Lower lobe of right lung (tissue), 2 donors: ENCODE data around the gene PTER. TPM values are rescaled to one million over a fixed set of nuclear protein-coding genes. Genes with fewer than 3 reads are reported as not detected.

ENCODE experiments used
- ATAC-seq, 2 donors: fragments of 200-7000 bp; cut with Tn5 transposase; one replicate each; pipeline ENCODE4 v1.9.1; 2020 to 2022; ENCODE audit warnings: mild to moderate bottlenecking in 2 of 2, moderate library complexity in 2 of 2
- DNase-seq: peaks from one replicate; pipeline ENCODE4 v3.0.0-alpha.2; 2020
- H3K27ac ChIP-seq: fragments of 200-600 bp; one replicate; pipeline ENCODE4 v1.8.0; 2022
- H3K27me3 ChIP-seq: fragments of 200-600 bp; one replicate; pipeline ENCODE4 v1.8.0; 2022; ENCODE audit warnings: low read depth
- H3K36me3 ChIP-seq: fragments of 200-600 bp; one replicate; pipeline ENCODE4 v1.8.0; 2022; ENCODE audit warnings: mild to moderate bottlenecking
- H3K4me1 ChIP-seq: fragments of 200-600 bp; one replicate; pipeline ENCODE4 v1.8.0; 2022
- H3K4me3 ChIP-seq: fragments of 200-600 bp; one replicate; pipeline ENCODE4 v1.8.0; 2022; ENCODE audit warnings: mild to moderate bottlenecking
- H3K9me3 ChIP-seq: fragments of 200-600 bp; one replicate; pipeline ENCODE4 v1.8.0; 2022
- CTCF ChIP-seq: fragments of 200-600 bp; IDR thresholded peaks from one replicate; pipeline ENCODE4 v1.8.0; 2022; ENCODE audit warnings: antibody characterized with exemption, mild to moderate bottlenecking
- intact Hi-C: fragments of 100-400 bp; cut with DNase I; formaldehyde crosslinking; loops from one replicate; pipeline ENCODE4 v1.11.0; 2022
- total RNA-seq: library from RNA; stranded (reverse); fragmentation: NEBNext Ultra II Directional; extraction: Animal tissue kit (Norgen Biotek cat#: 25700); gene quantifications from one replicate; pipeline ENCODE4 v1.2.1, GENCODE V29; 2021
- donor health status: DM: no; HTN: yes; CAD: no; lungs with severe emphysema.

PTER gene
- total RNA-seq, 1 donor from 2014 or later: 20.3 TPM

- TF ChIP-seq CTCF: no peak
- Histone ChIP-seq H3K9me3 (no peaks in the 10 kb centered on the region), H3K4me3 (no peak overlapping the region), H3K4me1 (no peaks in the 10 kb centered on the region), H3K27me3 (peaks cover 8% of the 10 kb centered on the region), H3K27ac (no peak overlapping the region), H3K36me3 (no peaks in the 10 kb centered on the region)
- ATAC-seq (no peak), DNase-seq (no peak)
- intact Hi-C loops: no loop called here
These were observed 107.3 kb downstream of the PTER start for GRCh38 chr10:16544099-16544498.

- ATAC-seq: no peak
- TF ChIP-seq CTCF: no peak
- no peak overlapping the region for H3K27ac ChIP-seq
- no peaks in the 10 kb centered on the region for H3K4me1 ChIP-seq
- no peaks in the 10 kb centered on the region for H3K36me3 ChIP-seq
- H3K4me3 ChIP-seq: no peak overlapping the region
- H3K9me3 ChIP-seq: no peaks in the 10 kb centered on the region
- peaks cover 8% of the 10 kb centered on the region for H3K27me3 ChIP-seq
- DNase-seq: no peak
- intact Hi-C loops: no loop called here
These were observed 107.8 kb downstream of the PTER start for GRCh38 chr10:16544591-16544990.

- Histone ChIP-seq H3K4me1 (no peaks in the 10 kb centered on the region), H3K9me3 (no peaks in the 10 kb centered on the region), H3K4me3 (no peak overlapping the region), H3K27me3 (peaks cover 8% of the 10 kb centered on the region), H3K27ac (no peak overlapping the region), H3K36me3 (no peaks in the 10 kb centered on the region)
- intact Hi-C loops: no loop called here
- TF ChIP-seq CTCF: peak; percentile 47
- DNase-seq: no peak
- ATAC-seq: peak in 1 of 2 donors; percentile 32
These were observed 108.4 kb downstream of the PTER start for GRCh38 chr10:16545116-16545736.

GRCh38 chr10:16547973-16548372 is 111.2 kb downstream of the PTER start:
- Histone ChIP-seq H3K36me3 (no peaks in the 10 kb centered on the region), H3K27me3 (no peaks in the 10 kb centered on the region), H3K27ac (no peak overlapping the region), H3K4me1 (no peaks in the 10 kb centered on the region), H3K4me3 (no peak overlapping the region), H3K9me3 (no peaks in the 10 kb centered on the region)
- TF ChIP-seq CTCF: no peak
- ATAC-seq (no peak), DNase-seq (no peak)
- intact Hi-C loops: no loop called here

- no peak for DNase-seq
- TF ChIP-seq CTCF: no peak
- intact Hi-C loops: no loop called here
- Histone ChIP-seq H3K4me3 (no peak overlapping the region), H3K9me3 (no peaks in the 10 kb centered on the region), H3K36me3 (no peaks in the 10 kb centered on the region), H3K27me3 (no peaks in the 10 kb centered on the region), H3K27ac (no peak overlapping the region), H3K4me1 (no peaks in the 10 kb centered on the region)
- no peak for ATAC-seq
These were observed 122.5 kb downstream of the PTER start for GRCh38 chr10:16559236-16559773.
